Thyroid gland (tissue), 4 donors: ENCODE data around the gene CCT8. TPM values are rescaled to one million over a fixed set of nuclear protein-coding genes. Genes with fewer than 3 reads are reported as not detected.

Experiments used
- DNase-seq, 2 donors: peaks; one replicate each; pipeline ENCODE4 v3.0.0-alpha.2; 2019
- H3K27ac ChIP-seq, 3 donors: fragments of 200-600 bp; sonication (generic); 1 replicate in 2 of 3; 2 replicates in 1 of 3; pipeline ENCODE4 v1.5.1; 2016 to 2019; ENCODE audit warnings: mild to moderate bottlenecking in 1 of 3, moderate library complexity in 1 of 3
- H3K27me3 ChIP-seq: fragments of 200-600 bp; sonication (generic); one replicate; pipeline ENCODE4 v1.5.1; 2019
- H3K36me3 ChIP-seq, 2 donors: fragments of 200-600 bp; sonication (generic); one replicate each; pipeline ENCODE4 v1.5.1; 2016 to 2019
- H3K4me1 ChIP-seq, 2 donors: fragments of 200-600 bp; sonication (generic); one replicate each; pipeline ENCODE4 v1.5.1; 2017 to 2019
- H3K4me3 ChIP-seq, 3 donors: fragments of 200-600 bp; sonication (generic); replicated peaks in 1 of 3; 1 replicate in 2 of 3; 2 replicates in 1 of 3; pipeline ENCODE4 v1.5.1; 2016; ENCODE audit warnings: mild to moderate bottlenecking in 1 of 3
- H3K9me3 ChIP-seq: fragments of 200-600 bp; sonication (generic); one replicate; pipeline ENCODE4 v1.5.1; 2017
- CTCF ChIP-seq, 6 experiments: fragments of 200-600 bp in 3 of 6; fragments of 450-650 bp in 3 of 6; sonication (generic) in 3 of 6; IDR thresholded peaks; one replicate each; pipeline ENCODE4 v1.5.1; 2016 to 2019; ENCODE audit warnings: antibody characterized with exemption in 6 of 6, mild to moderate bottlenecking in 2 of 6, inconsistent platforms in 1 of 6, moderate library complexity in 1 of 6
- POLR2A ChIP-seq, 2 donors: fragments of 450-650 bp; IDR thresholded peaks; one replicate each; pipeline ENCODE4 v1.6.1; 2017; ENCODE audit warnings: antibody characterized with exemption in 2 of 2, mild to moderate bottlenecking in 2 of 2, moderate library complexity in 1 of 2
- WGBS, 2 donors: methylation state at CpG; one replicate each; pipeline ENCODE4 v1.1.5; 2017; 5-methylcytosine and 5-hydroxymethylcytosine counted together
- intact Hi-C: fragments of 100-400 bp; cut with DNase I; formaldehyde crosslinking; loops from one replicate; pipeline ENCODE4 v1.15.1; 2023
- total RNA-seq, 4 donors: library from RNA; depleted of rRNA; stranded (reverse); fragments of >200 nt; gene quantifications; one replicate each; pipeline ENCODE4 v1.2.3, GENCODE V29; 2016

The CCT8 gene
- total RNA-seq, 4 donors from 2014 or later = 75.4 to 99.3 (median 86.7) TPM

- no peak for TF ChIP-seq CTCF (IDR thresholded peaks at IDR 0.05)
- Histone ChIP-seq H3K27me3 (no peaks in the 10 kb centered on the region), H3K4me1 (no peaks in the 10 kb centered on the region), H3K36me3 (peaks cover 36 to 81% of the 10 kb centered on the region in 2 donors), H3K9me3 (no peaks in the 10 kb centered on the region), H3K27ac (no peak overlapping the region), H3K4me3 (no peak overlapping the region)
- WGBS, 2 donors = 96% methylated on average over 5 of the region's 5 CpGs
- DNase-seq = no peak
- intact Hi-C loops = no loop called here
Measured at GRCh38 chr21:29055080-29055479, 18.4 kb downstream of the CCT8 start.

GRCh38 chr21:29053656-29054055, 19.8 kb downstream of the CCT8 start:
- Histone ChIP-seq H3K36me3 (peaks cover 34 to 80% of the 10 kb centered on the region in 2 donors), H3K27me3 (no peaks in the 10 kb centered on the region), H3K4me3 (no peak overlapping the region), H3K27ac (no peak overlapping the region), H3K4me1 (no peaks in the 10 kb centered on the region), H3K9me3 (no peaks in the 10 kb centered on the region)
- no peak for TF ChIP-seq POLR2A (IDR thresholded peaks at IDR 0.05)
- no peak for TF ChIP-seq CTCF (IDR thresholded peaks at IDR 0.05)
- WGBS, 2 donors = 88 to 89% methylated on average over 4 of the region's 4 CpGs
- intact Hi-C loops = no loop called here
- no peak for DNase-seq

- intact Hi-C loops = no loop called here
- Histone ChIP-seq H3K9me3 (no peaks in the 10 kb centered on the region), H3K36me3 (peaks cover 28 to 80% of the 10 kb centered on the region in 2 donors), H3K27me3 (no peaks in the 10 kb centered on the region), H3K27ac (no peak overlapping the region), H3K4me3 (no peak overlapping the region), H3K4me1 (no peaks in the 10 kb centered on the region)
- WGBS, 2 donors = 70 to 83% methylated on average over 5 of the region's 5 CpGs
- no peak for DNase-seq
- TF ChIP-seq POLR2A (IDR thresholded peaks at IDR 0.05) (no peak), CTCF (IDR thresholded peaks at IDR 0.05) (no peak)
Measured at GRCh38 chr21:29053011-29053553, 20.4 kb downstream of the CCT8 start.

- Histone ChIP-seq H3K9me3 (no peaks in the 10 kb centered on the region), H3K4me1 (no peaks in the 10 kb centered on the region), H3K27ac (no peak overlapping the region), H3K36me3 (peaks cover 28 to 81% of the 10 kb centered on the region in 2 donors), H3K27me3 (no peaks in the 10 kb centered on the region), H3K4me3 (no peak overlapping the region)
- intact Hi-C loops = no loop called here
- DNase-seq = no peak
- 96 to 98% methylated on average over 5 of the region's 5 CpGs for WGBS, 2 donors
- TF ChIP-seq POLR2A (IDR thresholded peaks at IDR 0.05) = no peak
- TF ChIP-seq CTCF (IDR thresholded peaks at IDR 0.05) = no peak
Measured at GRCh38 chr21:29052224-29052623, 21.2 kb downstream of the CCT8 start.

- Histone ChIP-seq H3K36me3 (peaks cover 60 to 66% of the 10 kb centered on the region in 2 donors), H3K27ac (no peak overlapping the region), H3K27me3 (no peaks in the 10 kb centered on the region), H3K9me3 (no peaks in the 10 kb centered on the region), H3K4me3 (no peak overlapping the region), H3K4me1 (peaks cover 0 to 3% of the 10 kb centered on the region in 2 donors)
- TF ChIP-seq CTCF (IDR thresholded peaks at IDR 0.05) = no peak
- no peak for TF ChIP-seq POLR2A (IDR thresholded peaks at IDR 0.05)
- intact Hi-C loops = no loop called here
- WGBS, 2 donors = 48 to 81% methylated on average over 1 of the region's 1 CpG
- DNase-seq = no peak
Measured at GRCh38 chr21:29034678-29035077, 38.8 kb downstream of the CCT8 start.
